Cerebellar cortex (tissue), 1 donor: ENCODE results near the gene GDAP2.
"Not testable (repeated sequence)": the region's sequence is repeated elsewhere in the genome, so short reads cannot be mapped to it uniquely, and the experiment has no call there.

Experiments used
- DNase-seq: peaks from one replicate; pipeline ENCODE4 v3.0.0-alpha.2; 2015; ENCODE audit warnings: low spot score

GDAP2 gene

GRCh38 chr1:117902944-117903343 is 26.5 kb downstream of the GDAP2 start:
- DNase-seq = no peak

- DNase-seq = no peak
Measured at GRCh38 chr1:117899801-117900200, 29.6 kb downstream of the GDAP2 start.

- no peak for DNase-seq
Measured at GRCh38 chr1:117897551-117897950, 31.9 kb downstream of the GDAP2 start.

GRCh38 chr1:117895482-117896114 is 33.8 kb downstream of the GDAP2 start:
- peak; percentile 84 for DNase-seq

GRCh38 chr1:117894078-117894477 is 35.3 kb downstream of the GDAP2 start:
- DNase-seq = no peak

GRCh38 chr1:117892512-117892911 is 36.9 kb downstream of the GDAP2 start:
- DNase-seq = no peak

GRCh38 chr1:117890452-117890851 is 39.0 kb downstream of the GDAP2 start:
- no peak for DNase-seq

- no peak for DNase-seq
Measured at GRCh38 chr1:117886101-117886795, 43.2 kb downstream of the GDAP2 start.

- DNase-seq = no peak
Measured at GRCh38 chr1:117883616-117884015, 45.8 kb downstream of the GDAP2 start.

- DNase-seq = no peak
Measured at GRCh38 chr1:117879284-117879683, 50.1 kb downstream of the GDAP2 start.

GRCh38 chr1:117877823-117878222 is 51.6 kb downstream of the GDAP2 start:
- no peak for DNase-seq

- no peak for DNase-seq
Measured at GRCh38 chr1:117871013-117871412, 58.4 kb downstream of the GDAP2 start.

GRCh38 chr1:117861694-117862093 is 67.7 kb downstream of the GDAP2 start:
- no peak for DNase-seq

GRCh38 chr1:117860896-117861610 is 68.4 kb downstream of the GDAP2 start:
- no peak for DNase-seq

- no peak for DNase-seq
Measured at GRCh38 chr1:117859901-117860300, 69.5 kb downstream of the GDAP2 start.

- DNase-seq = no peak
Measured at GRCh38 chr1:117857418-117857817, 72.0 kb downstream of the GDAP2 start.

GRCh38 chr1:117852853-117853553 is 76.4 kb downstream of the GDAP2 start:
- peak; percentile 86 for DNase-seq

- DNase-seq = no peak
Measured at GRCh38 chr1:117851687-117852086, 77.7 kb downstream of the GDAP2 start.

GRCh38 chr1:117846674-117847425 is 82.6 kb downstream of the GDAP2 start:
- no peak for DNase-seq

GRCh38 chr1:117844478-117844877 is 84.9 kb downstream of the GDAP2 start:
- not testable (repeated sequence) for DNase-seq

- no peak for DNase-seq
Measured at GRCh38 chr1:117843791-117844190, 85.6 kb downstream of the GDAP2 start.
